Stimulated activated CD4-positive, alpha-beta T cell treated with anti-CD3 and anti-CD28 coated beads, Interleukin-4, amount 100 ng/mL, for 48 hours (primary cell): Measurements from ENCODE around the gene MAPK6.
"Not testable (repeated sequence)": the region's sequence is repeated elsewhere in the genome, so short reads cannot be mapped to it uniquely, and the experiment has no call there.

Experiments
- DNase-seq, 2 donors: peaks; one replicate each; pipeline ENCODE4 v3.0.0-alpha.2; 2020; ENCODE audit warnings: low read depth in 2 of 2

The MAPK6 gene

DNA sequence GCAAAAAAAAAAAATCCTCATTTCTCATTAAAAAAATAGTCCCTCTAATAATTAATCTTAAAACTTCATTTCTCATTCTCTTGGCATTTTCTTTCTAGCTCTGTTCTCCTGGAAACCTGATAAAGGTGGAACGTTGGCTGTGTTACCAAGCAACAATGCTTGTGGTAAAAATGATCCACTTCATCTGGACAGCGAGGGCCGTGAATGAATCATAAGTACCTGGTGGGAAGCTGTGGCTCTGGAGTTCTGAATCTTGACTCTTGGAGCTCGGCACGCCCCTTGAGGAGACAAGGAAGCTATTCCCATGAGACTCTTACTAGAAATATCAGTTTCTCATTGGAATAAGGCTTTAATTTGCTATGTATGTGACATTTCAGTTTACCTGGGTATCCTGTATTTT is 61.0 kb downstream of the MAPK6 start:
- DNase-seq: no peak

- DNase-seq: no peak
Observed at GRCh38 chr15:52080706-52081392, 61.8 kb downstream of the MAPK6 start.

GRCh38 chr15:52082197-52083036 is 63.4 kb downstream of the MAPK6 start:
- DNase-seq: no peak

- not testable (repeated sequence) for DNase-seq
Observed at GRCh38 chr15:52083037-52083359, 64.0 kb downstream of the MAPK6 start.

DNA sequence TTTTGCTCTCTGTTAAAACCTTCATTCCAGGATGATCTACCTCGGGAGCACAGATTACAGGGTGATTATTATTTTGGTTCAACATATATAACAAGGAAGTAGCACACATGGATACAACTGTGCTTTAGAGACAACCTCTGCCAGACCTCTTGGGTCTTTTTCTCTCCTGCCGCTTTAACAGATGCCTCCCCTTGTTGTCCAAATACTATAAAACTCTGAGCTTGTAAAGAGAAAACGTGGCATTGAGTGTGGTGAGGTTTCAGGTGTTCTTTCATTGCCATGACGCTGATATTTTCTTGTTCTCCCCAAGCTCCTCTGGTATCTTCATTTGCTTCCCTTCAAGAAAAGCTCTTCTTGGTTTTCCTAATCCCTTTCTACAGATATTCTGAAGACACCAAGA is 64.6 kb downstream of the MAPK6 start:
- no peak for DNase-seq

GRCh38 chr15:52085299-52085698 is 66.3 kb downstream of the MAPK6 start:
- DNase-seq: no peak

- DNase-seq: no peak
Observed at GRCh38 chr15:52086011-52086786, 67.2 kb downstream of the MAPK6 start.

GRCh38 chr15:52090193-52090592 is 71.2 kb downstream of the MAPK6 start:
- DNase-seq: no peak

- DNase-seq: no peak
Observed at GRCh38 chr15:52093167-52093538, 74.1 kb downstream of the MAPK6 start.

GRCh38 chr15:52093539-52094510 is 74.8 kb downstream of the MAPK6 start:
- no peak for DNase-seq

DNA sequence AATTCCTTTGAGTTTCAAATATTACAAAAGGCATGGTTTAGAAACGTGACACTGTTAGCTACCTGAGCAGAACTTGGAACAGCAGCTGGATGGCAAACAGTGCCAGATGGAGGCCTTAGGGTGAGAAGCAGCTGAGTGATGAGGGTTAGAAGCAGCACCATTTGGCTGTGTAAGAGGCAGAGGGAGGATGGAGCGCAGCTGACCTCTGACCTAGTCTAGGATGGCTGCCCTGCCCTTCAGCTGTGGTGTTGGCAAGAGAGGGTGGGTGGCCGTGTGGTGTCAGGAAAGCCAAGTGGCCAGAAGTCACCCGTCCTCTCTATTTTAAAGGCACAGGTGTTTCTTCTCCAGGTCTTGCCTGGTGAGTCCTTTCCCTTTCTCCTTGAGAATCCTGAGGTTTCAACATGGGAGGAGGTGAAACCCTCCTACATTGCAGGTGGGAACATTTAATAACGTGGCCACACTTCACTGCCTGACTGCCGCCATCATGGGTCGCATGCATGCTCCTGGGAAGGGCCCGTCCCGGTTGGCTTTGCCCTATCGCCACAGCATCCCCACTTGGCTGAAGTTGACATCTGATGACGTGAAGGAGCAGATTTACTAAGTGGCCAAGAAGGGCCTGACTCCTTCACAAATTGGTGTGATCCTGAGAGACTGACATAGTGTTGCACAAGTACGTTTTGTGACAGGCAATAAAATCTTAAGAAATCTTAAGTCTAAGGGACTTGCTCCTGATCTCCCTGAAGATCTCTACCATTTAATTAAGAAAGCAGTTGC is 76.0 kb downstream of the MAPK6 start:
- no peak for DNase-seq

- no peak for DNase-seq
Observed at GRCh38 chr15:52095597-52096262, 76.7 kb downstream of the MAPK6 start.

- DNase-seq: not testable (repeated sequence)
Observed at GRCh38 chr15:52096536-52096935, 77.5 kb downstream of the MAPK6 start.

- DNase-seq: no peak
Observed at GRCh38 chr15:52097180-52097579, 78.2 kb downstream of the MAPK6 start.

DNA sequence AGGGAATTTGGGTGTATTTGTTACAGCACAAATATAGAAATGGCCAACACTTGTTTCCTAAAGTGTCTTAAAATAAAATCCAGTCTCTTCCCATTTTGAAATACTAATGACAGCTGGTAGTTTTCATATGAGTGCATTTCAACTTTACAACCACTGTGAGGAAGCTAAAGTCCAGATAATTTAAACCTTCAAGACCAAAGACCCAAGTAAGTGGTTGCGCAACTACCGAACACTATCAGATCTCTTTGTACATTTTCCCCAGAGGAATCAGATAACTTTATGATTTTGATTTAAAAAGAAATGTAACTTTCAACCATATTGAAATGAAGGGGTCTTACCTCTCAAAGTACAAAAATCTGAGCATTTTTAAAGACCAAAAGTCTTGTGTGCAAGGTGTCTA is 79.3 kb downstream of the MAPK6 start:
- no peak for DNase-seq

DNA sequence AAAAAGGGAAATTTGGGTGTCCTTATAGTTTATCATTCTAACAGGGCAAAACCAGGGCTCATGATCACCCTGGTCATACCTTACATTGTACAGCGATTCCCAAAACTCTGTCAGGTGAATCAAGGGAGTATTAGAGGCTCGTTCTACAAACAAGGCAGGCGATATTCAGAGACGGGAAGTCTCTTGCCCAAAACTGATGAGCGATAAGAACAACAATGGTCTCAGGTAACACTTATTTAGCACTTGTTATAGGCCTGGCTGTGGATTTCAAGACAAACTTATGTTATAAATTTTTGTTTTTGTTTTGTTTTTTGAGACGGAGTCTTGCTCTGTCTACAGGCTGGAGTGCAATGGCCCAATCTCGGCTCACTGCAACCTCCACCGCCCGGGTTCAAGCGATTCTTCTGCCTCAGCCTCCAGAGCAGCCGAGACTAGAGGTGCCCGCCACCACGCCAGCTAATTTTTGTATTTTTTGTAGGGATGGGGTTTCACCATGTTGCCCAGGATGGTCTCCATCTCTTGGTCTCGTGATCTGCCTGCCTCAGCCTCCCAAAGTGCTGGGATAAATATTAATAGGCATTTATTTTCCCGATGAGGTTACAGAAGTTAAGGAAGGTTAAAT is 80.7 kb downstream of the MAPK6 start:
- DNase-seq: no peak

GRCh38 chr15:52100807-52101442 is 81.9 kb downstream of the MAPK6 start:
- DNase-seq: no peak

GRCh38 chr15:52101542-52102323 is 82.7 kb downstream of the MAPK6 start:
- DNase-seq: no peak
